Mesodermal cell (in vitro differentiated cells): ENCODE data around the gene DLX2.

Experiments
- H3K27ac ChIP-seq: 2 replicates; pipeline ENCODE4 v1.7.0; 2013; ENCODE audit warnings: mild to moderate bottlenecking, low read depth, low read length, moderate library complexity; ENCODE audit not compliant: severe bottlenecking
- H3K36me3 ChIP-seq: 2 replicates; pipeline ENCODE4 v1.7.1; 2013; ENCODE audit warnings: mild to moderate bottlenecking, low read length, moderate library complexity; ENCODE audit not compliant: control insufficient read depth, insufficient read depth
- H3K4me1 ChIP-seq: one replicate; pipeline ENCODE4 v1.7.1; 2013; ENCODE audit warnings: mild to moderate bottlenecking, low read length; ENCODE audit not compliant: insufficient read depth, control insufficient read depth, poor library complexity, severe bottlenecking
- H3K4me3 ChIP-seq: 2 replicates; pipeline ENCODE4 v1.7.0; 2013; ENCODE audit warnings: low read length, control low read depth, mild to moderate bottlenecking; ENCODE audit not compliant: insufficient read depth, poor library complexity, severe bottlenecking; ENCODE audit errors: extremely low read depth
- H3K9me3 ChIP-seq: 2 replicates; pipeline ENCODE4 v1.7.1; 2013; ENCODE audit warnings: mild to moderate bottlenecking, low read length, moderate library complexity; ENCODE audit not compliant: control insufficient read depth
- WGBS, 2 experiments: methylation state at CpG; one replicate each; pipeline ENCODE4 v1.1.5; 2013; ENCODE audit warnings: missing lambda C conversion rate in 2 of 2; ENCODE audit not compliant: insufficient coverage in 2 of 2; 5-methylcytosine and 5-hydroxymethylcytosine counted together

The DLX2 gene

GRCh38 chr2:172092716-172093415 lies 9.8 kb downstream of the DLX2 start:
- Histone ChIP-seq H3K36me3 (no peaks in the 10 kb centered on the region), H3K27ac (no peak overlapping the region), H3K4me3 (no peak overlapping the region), H3K4me1 (peaks cover 30% of the 10 kb centered on the region), H3K9me3 (no peaks in the 10 kb centered on the region)
- 0 to 2% methylated on average over 3 to 7 of the region's 19 CpGs for WGBS, 2 experiments

- no peaks in the 10 kb centered on the region for H3K9me3 ChIP-seq
- no peak overlapping the region for H3K4me3 ChIP-seq
- peaks cover 24% of the 10 kb centered on the region for H3K4me1 ChIP-seq
- H3K27ac ChIP-seq: no peak overlapping the region
- 13 to 20% methylated on average over 7 to 8 of the region's 11 CpGs for WGBS, 2 experiments
- no peaks in the 10 kb centered on the region for H3K36me3 ChIP-seq
Measured at GRCh38 chr2:172091761-172092566, 10.7 kb downstream of the DLX2 start.

GRCh38 chr2:172091000-172091641 lies 11.6 kb downstream of the DLX2 start:
- peaks cover 15% of the 10 kb centered on the region for H3K4me1 ChIP-seq
- WGBS, 2 experiments: 0% methylated on average over 5 to 7 of the region's 13 CpGs
- no peaks in the 10 kb centered on the region for H3K9me3 ChIP-seq
- no peak overlapping the region for H3K4me3 ChIP-seq
- no peaks in the 10 kb centered on the region for H3K36me3 ChIP-seq
- no peak overlapping the region for H3K27ac ChIP-seq

- Histone ChIP-seq H3K4me3 (no peak overlapping the region), H3K9me3 (no peaks in the 10 kb centered on the region), H3K4me1 (peaks cover 12% of the 10 kb centered on the region), H3K36me3 (no peaks in the 10 kb centered on the region), H3K27ac (no peak overlapping the region)
- 2 to 3% methylated on average over 32 to 33 of the region's 39 CpGs for WGBS, 2 experiments
Measured at GRCh38 chr2:172090044-172090961, 12.4 kb downstream of the DLX2 start.

GRCh38 chr2:172089633-172090032 lies 13.1 kb downstream of the DLX2 start:
- Histone ChIP-seq H3K9me3 (no peaks in the 10 kb centered on the region), H3K4me1 (peaks cover 8% of the 10 kb centered on the region), H3K36me3 (no peaks in the 10 kb centered on the region), H3K27ac (no peak overlapping the region), H3K4me3 (no peak overlapping the region)
- 25 to 30% methylated on average over 4 to 6 of the region's 7 CpGs for WGBS, 2 experiments

GRCh38 chr2:172089005-172089504 lies 13.6 kb downstream of the DLX2 start:
- WGBS, 2 experiments: 0 to 30% methylated on average over 3 to 4 of the region's 10 CpGs
- H3K36me3 ChIP-seq: no peaks in the 10 kb centered on the region
- no peak overlapping the region for H3K27ac ChIP-seq
- H3K9me3 ChIP-seq: no peaks in the 10 kb centered on the region
- H3K4me1 ChIP-seq: peaks cover 8% of the 10 kb centered on the region
- peak overlapping the region; percentile 46 for H3K4me3 ChIP-seq

GRCh38 chr2:172088245-172089004 lies 14.3 kb downstream of the DLX2 start:
- Histone ChIP-seq H3K4me1 (peaks cover 5% of the 10 kb centered on the region), H3K27ac (no peak overlapping the region), H3K36me3 (no peaks in the 10 kb centered on the region), H3K4me3 (peak overlapping the region; percentile 46), H3K9me3 (no peaks in the 10 kb centered on the region)
- WGBS, 2 experiments: 5 to 10% methylated on average over 29 to 32 of the region's 37 CpGs

- Histone ChIP-seq H3K4me3 (peak overlapping the region; percentile 46), H3K36me3 (no peaks in the 10 kb centered on the region), H3K4me1 (peaks cover 5% of the 10 kb centered on the region), H3K9me3 (no peaks in the 10 kb centered on the region), H3K27ac (no peak overlapping the region)
- WGBS, 2 experiments: 5% methylated on average over 8 to 21 of the region's 23 CpGs
Measured at GRCh38 chr2:172087780-172088244, 14.9 kb downstream of the DLX2 start.

GRCh38 chr2:172087207-172087779 lies 15.4 kb downstream of the DLX2 start:
- H3K4me3 ChIP-seq: peak overlapping the region; percentile 46
- WGBS, 2 experiments: 1 to 3% methylated on average over 16 to 20 of the region's 31 CpGs
- H3K36me3 ChIP-seq: no peaks in the 10 kb centered on the region
- peak overlapping the region; percentile 19 for H3K27ac ChIP-seq
- no peaks in the 10 kb centered on the region for H3K9me3 ChIP-seq
- peaks cover 5% of the 10 kb centered on the region for H3K4me1 ChIP-seq
